Omental fat pad (tissue), 4 donors: ENCODE results near the gene SGO1. TPM values are rescaled to one million over a fixed set of nuclear protein-coding genes. Genes with fewer than 3 reads are reported as not detected.

ENCODE experiments used
- ATAC-seq: fragments of 150-250 bp; one replicate; pipeline ENCODE4 v1.9.1; 2016; ENCODE audit warnings: mild to moderate bottlenecking, moderate library complexity; ENCODE audit not compliant: low FRiP score
- DNase-seq: peaks from one replicate; pipeline ENCODE4 v3.0.0-alpha.2; 2019; ENCODE audit warnings: low spot score
- CTCF ChIP-seq, 3 donors: fragments of 450-650 bp; IDR thresholded peaks; one replicate each; pipeline ENCODE4 v1.5.1; 2016 to 2017; ENCODE audit warnings: antibody characterized with exemption in 3 of 3, mild to moderate bottlenecking in 3 of 3, moderate library complexity in 2 of 3
- small RNA-seq: library from RNA; depleted of rRNA; stranded (forward); fragments of <200 nt; gene quantifications from one replicate; pipeline ENCODE3, GENCODE V24; 2016
- total RNA-seq, 4 donors: library from RNA; depleted of rRNA; stranded (reverse); fragments of >200 nt; gene quantifications; one replicate each; pipeline ENCODE4 v1.1.0, GENCODE V29; 2016

SGO1 gene
- total RNA-seq, 4 donors from 2014 or later, result 2.3 TPM; not detected in 3

- DNase-seq, result no peak
- no peak for TF ChIP-seq CTCF (IDR thresholded peaks at IDR 0.05)
- no peak for ATAC-seq
These were observed 55.9 kb downstream of the SGO1 start for GRCh38 chr3:20130106-20130505.

- ATAC-seq, result no peak
- DNase-seq, result no peak
- no peak for TF ChIP-seq CTCF (IDR thresholded peaks at IDR 0.05)
These were observed 57.6 kb downstream of the SGO1 start for GRCh38 chr3:20128358-20128757.

GRCh38 chr3:20125897-20126296, 60.1 kb downstream of the SGO1 start:
- no peak for ATAC-seq
- no peak for DNase-seq
- TF ChIP-seq CTCF (IDR thresholded peaks at IDR 0.05), result no peak

GRCh38 chr3:20125289-20125688, 60.7 kb downstream of the SGO1 start:
- no peak for ATAC-seq
- no peak for TF ChIP-seq CTCF (IDR thresholded peaks at IDR 0.05)
- DNase-seq, result no peak

- TF ChIP-seq CTCF (IDR thresholded peaks at IDR 0.05), result no peak
- no peak for ATAC-seq
These were observed 62.8 kb downstream of the SGO1 start for GRCh38 chr3:20123131-20123652.

GRCh38 chr3:20121088-20121487, 64.9 kb downstream of the SGO1 start:
- TF ChIP-seq CTCF (IDR thresholded peaks at IDR 0.05), result no peak

More at GRCh38 chr3:20123131-20123652, 62.8 kb downstream of the SGO1 start:
- no peak for DNase-seq

More at GRCh38 chr3:20121088-20121487, 64.9 kb downstream of the SGO1 start:
- DNase-seq, result no peak
- no peak for ATAC-seq

Small RNA genes within 50 kb of the gene (small RNA-seq; reads per million reads assigned to genes)
- gene MIR3135A, result not detected

Other genes starting within 250 kb of the SGO1 start
- 10 to 100 TPM; 65.7 to 96.8 (median 85.8) TPM for gene RAB5A, start 239.1 kb downstream of the SGO1 start, total RNA-seq
- gene PP2D1, start 173.9 kb downstream of the SGO1 start, total RNA-seq, result not detected
- 10 to 100 TPM; 21.3 to 47.0 (median 33.3) TPM for gene KAT2B, start 145.8 kb downstream of the SGO1 start, total RNA-seq